Measurements from ENCODE around the gene SCNM1.
"Not testable (repeated sequence)": the region's sequence is repeated elsewhere in the genome, so short reads cannot be mapped to it uniquely, and the experiment has no call there.

SCNM1 gene

DNA sequence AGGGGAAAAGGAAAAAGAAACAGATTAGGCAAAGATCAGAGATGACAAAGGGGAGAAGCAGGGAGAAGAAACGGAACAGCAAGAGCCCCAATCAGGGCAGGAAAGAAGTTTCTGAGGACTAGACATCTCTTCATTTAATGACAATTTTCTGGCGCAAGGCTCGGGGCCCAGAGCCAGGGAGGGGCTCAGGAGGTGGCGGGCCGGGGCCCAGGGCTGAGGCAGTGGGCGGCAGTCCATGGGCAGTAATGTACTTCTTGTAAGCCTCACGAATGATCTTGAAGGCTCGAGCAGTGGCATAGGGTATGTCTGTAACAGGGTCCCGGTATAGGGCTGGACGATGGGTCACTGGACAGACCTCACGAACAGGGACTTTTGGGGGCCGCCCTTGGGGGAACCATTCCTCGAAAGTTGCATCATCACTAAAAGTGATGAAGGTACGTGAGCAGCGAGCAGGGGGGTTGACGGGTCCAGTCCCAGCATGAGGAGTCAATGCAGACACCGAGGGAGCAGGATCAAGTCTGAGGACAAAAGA, 10.6 kb downstream of the SCNM1 start:
- DNase-seq (ENCODE audit: low read depth) = no peak
- H3K4me3 ChIP-seq (ENCODE audit: low read length) = no peak overlapping the region
- TF ChIP-seq, protein P1, sequence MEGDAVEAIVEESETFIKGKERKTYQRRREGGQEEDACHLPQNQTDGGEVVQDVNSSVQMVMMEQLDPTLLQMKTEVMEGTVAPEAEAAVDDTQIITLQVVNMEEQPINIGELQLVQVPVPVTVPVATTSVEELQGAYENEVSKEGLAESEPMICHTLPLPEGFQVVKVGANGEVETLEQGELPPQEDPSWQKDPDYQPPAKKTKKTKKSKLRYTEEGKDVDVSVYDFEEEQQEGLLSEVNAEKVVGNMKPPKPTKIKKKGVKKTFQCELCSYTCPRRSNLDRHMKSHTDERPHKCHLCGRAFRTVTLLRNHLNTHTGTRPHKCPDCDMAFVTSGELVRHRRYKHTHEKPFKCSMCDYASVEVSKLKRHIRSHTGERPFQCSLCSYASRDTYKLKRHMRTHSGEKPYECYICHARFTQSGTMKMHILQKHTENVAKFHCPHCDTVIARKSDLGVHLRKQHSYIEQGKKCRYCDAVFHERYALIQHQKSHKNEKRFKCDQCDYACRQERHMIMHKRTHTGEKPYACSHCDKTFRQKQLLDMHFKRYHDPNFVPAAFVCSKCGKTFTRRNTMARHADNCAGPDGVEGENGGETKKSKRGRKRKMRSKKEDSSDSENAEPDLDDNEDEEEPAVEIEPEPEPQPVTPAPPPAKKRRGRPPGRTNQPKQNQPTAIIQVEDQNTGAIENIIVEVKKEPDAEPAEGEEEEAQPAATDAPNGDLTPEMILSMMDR (conservative IDR thresholded peaks at IDR 0.05; ENCODE audit: low read length) = no peak

DNA sequence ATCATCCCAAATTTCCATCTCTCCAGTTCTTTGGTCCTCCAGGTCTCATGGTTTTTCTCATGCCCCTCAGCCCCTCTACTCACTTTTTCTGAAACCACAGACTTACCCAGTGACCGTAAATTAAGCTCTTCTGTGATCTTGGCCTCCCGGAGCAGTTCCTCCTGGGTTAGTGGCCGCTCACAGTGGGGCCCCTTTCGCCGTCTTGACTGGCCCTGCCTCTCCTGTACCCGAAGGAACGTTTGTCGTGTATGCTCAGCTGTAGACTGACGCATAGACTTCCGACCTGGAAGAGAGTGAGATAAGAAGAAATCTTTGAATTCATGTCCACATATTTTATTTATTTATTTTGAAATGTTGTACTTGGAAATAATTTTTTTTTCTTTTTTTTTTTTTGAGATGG, 18.3 kb downstream of the SCNM1 start:
- TF ChIP-seq, protein P1 (conservative IDR thresholded peaks at IDR 0.05; ENCODE audit: low read length) = no peak
- DNase-seq (ENCODE audit: low read depth) = no peak
- H3K4me3 ChIP-seq (ENCODE audit: low read length) = no peak overlapping the region

DNA sequence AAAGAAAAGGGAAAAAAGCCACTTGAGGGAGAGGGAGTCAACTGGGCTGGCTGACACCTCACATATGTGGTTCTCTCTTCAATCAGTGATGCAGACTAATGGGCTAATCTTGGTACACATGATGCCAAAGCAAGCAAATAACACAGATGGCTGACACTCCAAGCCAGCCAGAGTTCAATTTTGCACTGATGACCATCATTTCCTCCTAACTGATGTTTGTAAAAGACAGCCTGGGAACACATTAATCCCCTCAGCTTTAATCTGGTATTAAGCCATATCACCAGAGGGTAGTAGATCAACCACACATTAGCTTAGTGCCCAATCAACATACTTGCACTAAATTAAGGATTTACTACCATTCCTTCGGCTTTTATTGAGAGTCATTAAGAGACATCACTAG, 21.3 kb downstream of the SCNM1 start:
- no peak for DNase-seq (ENCODE audit: low read depth)
- H3K4me3 ChIP-seq (ENCODE audit: low read length) = no peak overlapping the region
- TF ChIP-seq, protein P1 (conservative IDR thresholded peaks at IDR 0.05; ENCODE audit: low read length) = no peak

DNA sequence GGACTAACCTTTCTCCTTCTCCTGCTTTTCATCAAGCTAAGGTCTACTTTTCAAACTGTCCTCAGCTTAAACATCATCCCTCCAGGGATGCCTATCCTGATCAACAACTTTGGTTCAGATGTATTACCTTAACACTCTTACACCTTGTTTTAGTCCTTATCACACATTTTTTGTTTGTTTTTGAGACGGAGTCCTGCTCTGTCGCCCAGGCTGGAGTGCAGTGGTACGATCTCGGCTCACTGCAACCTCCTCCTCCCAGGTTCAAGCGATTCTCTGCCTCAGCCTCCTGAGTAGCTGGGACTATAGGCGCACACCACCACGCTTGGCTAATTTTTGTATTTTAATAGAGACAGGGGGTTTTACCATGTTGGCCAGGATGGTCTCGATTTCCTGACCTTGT, 22.7 kb downstream of the SCNM1 start:
- H3K4me3 ChIP-seq (ENCODE audit: low read length) = peak overlapping the region; percentile 87
- not testable (repeated sequence) for DNase-seq (ENCODE audit: low read depth)

DNA sequence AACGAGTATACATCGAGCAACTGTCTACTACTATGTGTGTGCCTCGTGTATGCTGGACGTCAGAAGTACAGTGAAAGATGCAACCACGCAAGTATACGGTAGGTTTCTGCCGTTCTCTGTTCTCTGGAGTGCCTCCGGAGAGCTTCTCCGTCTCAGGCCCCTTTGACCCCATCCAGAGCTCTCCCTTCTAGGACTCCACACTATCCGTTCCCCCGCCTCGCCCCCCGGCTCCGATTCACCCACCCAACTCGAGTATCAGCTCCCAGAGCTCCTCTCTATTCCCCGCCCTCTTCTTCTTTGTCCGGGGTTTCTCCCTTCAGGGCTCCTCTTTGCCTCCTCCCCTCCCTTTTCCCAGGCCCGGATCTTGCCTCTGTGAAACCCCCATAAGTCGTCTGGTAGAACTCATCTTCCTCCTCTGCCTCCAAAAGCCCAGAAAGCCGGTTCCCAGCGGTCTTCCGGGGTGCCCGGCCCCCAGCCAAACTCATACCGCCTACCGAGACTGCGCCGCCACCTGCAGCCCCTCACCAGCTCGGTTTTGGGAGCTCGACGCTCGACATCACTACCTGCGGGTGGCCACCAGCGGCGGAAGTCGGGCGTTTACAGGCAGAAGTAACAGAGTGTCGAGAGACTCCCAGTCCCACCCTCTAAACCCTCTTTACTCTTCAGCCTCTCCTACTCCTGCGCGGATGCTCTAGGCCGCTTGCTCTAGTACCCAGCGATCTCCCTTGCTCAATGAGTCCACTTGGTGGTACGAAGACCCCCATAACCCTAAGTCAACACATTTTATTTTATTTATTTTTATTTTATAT, 23.9 kb downstream of the SCNM1 start, which contains the start of gene VPS72:
TSS of gene VPS72 (minus strand) at position 561 of the 809 bp plus-strand sequence. CDS start at position 485, 76 bp downstream.
- peak within 1 kb of the TSS; percentile 87 for H3K4me3 ChIP-seq (ENCODE audit: low read length)
- DNase-seq (ENCODE audit: low read depth) = peak; percentile 89
- TF ChIP-seq, protein P1 (conservative IDR thresholded peaks at IDR 0.05; ENCODE audit: low read length) = peak; percentile 20; the same call in 1 of the 2 replicates

DNA sequence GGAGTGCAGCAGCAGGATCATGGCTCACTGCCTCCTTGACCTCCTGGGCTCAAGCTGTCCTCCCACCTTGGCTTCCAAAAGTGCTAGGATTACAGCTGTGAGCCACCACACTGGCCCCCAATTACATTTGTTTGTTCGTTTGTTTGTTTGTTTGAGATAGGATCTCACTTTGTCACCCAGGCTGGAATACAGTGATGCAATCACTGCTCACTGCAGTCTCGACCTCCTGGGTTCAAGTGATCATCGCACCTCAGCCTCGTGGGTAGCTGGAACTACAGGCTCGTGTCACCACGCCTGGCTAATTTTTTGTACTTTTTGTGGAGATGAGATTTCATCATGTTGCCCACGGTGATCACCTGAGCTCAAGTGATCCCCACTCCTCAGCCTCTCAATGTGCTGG, 26.1 kb downstream of the SCNM1 start:
- H3K4me3 ChIP-seq (ENCODE audit: low read length) = no peak overlapping the region
- no peak for DNase-seq (ENCODE audit: low read depth)
- TF ChIP-seq, protein P1 (conservative IDR thresholded peaks at IDR 0.05; ENCODE audit: low read length) = no peak

DNA sequence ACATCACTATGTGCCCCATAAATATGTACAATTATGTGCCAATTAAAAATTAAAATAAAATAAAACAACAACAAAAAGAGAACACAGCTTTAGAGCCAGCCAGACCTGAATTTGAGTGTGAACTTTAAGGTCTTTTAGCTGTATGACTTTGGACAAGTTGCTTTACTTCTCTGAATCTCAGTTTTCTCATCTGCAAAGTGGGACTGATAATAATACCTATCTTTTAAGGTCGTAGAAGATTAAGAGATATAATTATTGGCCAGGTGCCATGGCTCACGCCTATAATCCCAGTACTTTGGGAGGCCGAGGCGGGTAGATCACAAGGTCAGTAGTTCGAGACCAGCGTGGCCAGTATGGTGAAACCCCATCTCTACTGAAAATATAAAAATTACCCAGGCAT, 27.4 kb downstream of the SCNM1 start:
- no peak for DNase-seq (ENCODE audit: low read depth)
- no peak overlapping the region for H3K4me3 ChIP-seq (ENCODE audit: low read length)
- TF ChIP-seq, protein P1 (conservative IDR thresholded peaks at IDR 0.05; ENCODE audit: low read length) = no peak
